GM19043 (cell line): Measurements from ENCODE around the gene COA4.

ENCODE experiments used
- ATAC-seq: cut with Tn5 transposase; IDR thresholded peaks from one replicate; pipeline ENCODE4 v1.9.1; 2021; ENCODE audit warnings: low read depth; ENCODE audit not compliant: unreplicated experiment

Gene COA4

DNA sequence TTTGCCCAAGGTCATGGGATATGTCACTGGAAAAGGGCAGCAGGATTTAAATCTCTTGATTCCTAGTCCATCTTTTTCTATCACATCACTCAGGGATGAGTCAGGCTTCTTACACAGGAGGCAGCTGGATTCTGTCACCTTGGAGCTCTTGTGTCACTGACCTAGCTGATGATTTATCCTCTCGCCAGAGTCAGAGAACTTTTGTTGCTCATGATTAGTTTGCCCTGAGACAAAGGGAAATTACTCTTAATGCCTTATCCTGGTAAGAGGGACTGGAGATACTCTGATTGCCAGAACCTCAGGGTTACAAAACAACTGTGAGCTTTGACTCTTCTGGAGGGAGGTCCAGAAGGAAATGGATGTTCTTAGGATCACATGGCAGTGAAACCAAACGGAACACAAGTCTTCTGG lies 10.1 kb downstream of the COA4 start:
- no peak for ATAC-seq

DNA sequence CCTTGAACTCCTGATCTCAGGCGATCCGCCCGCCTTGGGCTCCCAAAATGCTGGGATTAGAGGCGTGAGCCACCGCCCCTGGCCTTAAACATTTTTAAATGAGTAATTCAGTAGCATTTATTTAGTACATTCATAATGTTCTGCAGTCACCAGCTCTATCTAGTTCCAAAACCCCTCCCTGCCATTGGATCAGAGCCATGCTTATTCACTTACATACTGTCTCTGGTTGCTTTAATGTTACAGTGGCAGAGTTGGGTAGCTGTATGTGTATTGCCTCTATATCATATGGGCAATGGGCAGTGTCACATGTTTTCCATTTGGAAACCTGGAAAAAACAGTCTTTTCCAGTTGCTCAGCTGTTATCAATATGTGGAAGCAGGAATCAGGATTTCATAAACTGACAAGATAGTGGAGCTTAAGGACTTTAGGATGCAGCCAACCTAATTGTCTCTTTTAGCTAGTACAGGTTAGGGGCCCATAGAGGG lies 10.5 kb downstream of the COA4 start:
- no peak for ATAC-seq

DNA sequence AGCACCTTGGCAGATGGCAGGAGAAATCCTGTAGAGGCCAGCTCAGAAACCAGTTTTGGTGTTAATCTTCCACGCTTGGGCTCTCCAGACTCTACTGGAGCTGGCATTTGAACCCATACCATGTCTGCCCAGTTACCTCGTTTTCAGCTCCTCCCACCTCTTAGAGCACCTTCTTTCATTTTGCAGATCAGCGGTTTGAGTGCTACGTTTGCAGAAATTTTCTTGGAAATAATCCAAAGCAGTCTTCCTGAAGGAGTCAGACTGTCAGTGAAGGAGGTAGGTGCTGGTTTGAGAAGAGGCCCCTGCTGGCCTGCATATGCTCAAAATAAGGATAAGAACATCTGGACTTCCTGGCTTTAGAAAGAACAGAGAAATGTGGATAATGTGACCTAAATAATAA lies 13.7 kb downstream of the COA4 start:
- ATAC-seq = no peak

DNA sequence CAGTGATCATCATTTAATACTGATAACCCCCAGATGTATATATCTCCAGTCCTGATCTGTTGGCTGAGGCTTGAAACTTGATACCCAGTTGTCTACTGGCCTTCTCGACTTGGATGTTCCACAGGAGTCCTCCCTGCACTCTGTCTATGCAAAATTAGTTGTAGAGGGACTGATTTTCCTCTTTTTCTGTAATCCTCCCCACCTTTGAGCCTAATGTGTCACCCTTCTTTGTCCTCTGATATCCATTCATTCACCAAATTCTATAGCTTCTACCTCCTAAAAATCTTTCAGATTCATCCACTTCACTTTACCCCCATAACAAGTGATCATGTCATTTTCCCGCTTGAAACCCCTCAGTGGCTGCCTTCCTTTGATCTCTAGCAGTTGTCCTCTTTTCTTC lies 16.4 kb downstream of the COA4 start:
- ATAC-seq = no peak

DNA sequence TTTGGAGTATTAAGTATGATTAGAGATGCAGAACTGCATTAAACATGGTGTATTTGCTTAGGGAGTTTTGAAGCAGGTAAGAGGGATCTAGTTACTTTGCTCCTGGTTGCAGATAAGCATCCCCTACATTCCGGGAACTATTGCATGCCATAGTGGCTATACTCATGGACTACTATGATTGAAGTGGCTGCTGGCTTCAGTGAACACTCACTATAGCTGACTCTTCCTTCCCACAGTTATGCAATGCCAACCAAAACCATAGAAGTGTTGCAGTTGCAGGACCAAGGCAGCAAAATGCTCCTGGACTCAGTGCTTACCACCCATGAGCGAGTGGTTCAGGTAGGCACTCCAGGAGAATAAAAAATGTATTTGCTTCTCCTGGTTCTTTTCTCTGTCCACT lies 17.0 kb downstream of the COA4 start:
- ATAC-seq = no peak

DNA sequence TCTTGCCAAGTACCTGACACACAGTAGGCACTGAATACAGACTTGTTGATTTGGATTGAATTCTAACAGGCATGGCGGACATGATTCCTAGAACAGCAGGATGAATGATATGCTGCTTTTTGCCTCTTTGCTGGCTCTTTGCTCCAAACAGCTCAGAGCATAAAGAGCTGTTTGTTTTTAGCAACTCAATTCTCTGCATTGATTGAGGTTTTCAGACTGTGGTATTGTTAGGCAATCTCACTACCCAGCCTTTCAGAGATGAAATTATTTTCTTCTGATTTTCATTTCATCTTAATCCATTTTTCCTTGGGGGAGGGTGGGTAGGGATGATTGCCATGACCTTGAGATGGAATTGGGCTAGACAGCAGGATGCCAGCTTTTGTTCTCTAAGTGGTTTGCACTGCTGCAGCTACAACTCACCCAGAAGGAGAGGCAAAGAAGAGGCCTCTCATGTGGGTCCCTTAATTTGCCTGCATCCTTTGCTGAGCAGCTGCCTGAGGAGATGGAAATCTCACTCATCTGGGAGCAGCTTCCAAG lies 20.5 kb downstream of the COA4 start:
- ATAC-seq = no peak

DNA sequence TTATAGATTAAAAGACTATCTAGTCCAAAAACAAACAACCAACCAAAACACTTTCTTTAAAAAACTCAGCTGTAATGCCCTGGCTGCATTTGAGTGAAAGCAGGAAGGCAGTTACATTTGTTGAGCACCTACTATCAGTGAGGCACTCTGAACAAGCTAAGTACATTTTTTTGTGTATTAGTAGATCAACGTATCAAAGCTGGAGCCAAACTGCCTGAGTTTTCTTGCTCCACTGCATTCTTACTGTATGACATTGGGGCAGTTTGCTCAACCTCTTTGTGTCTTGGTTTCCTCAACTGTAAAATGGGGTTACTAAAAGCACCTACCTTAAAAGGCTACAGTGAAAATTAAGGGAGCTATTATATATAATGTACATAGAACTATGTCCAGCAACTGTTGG lies 22.0 kb downstream of the COA4 start:
- no peak for ATAC-seq

DNA sequence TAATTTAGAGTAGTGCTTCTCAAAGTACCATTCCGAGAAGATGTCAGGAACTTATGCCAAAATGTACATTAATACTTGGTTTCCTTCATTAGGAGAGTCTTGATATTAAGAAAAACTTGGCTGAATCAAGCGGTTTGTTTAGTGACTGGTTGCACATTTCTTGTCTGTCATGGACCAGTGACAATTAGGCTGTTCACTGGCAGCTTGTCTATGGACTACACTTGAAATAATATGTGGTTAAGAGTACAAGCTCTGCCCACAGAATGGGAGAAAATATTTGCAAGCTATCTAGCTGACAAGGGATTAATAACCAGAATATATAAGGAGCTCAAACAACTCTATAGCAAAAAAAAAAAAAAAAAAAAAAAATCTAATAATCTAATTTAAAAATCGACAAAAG lies 24.6 kb downstream of the COA4 start:
- no peak for ATAC-seq

DNA sequence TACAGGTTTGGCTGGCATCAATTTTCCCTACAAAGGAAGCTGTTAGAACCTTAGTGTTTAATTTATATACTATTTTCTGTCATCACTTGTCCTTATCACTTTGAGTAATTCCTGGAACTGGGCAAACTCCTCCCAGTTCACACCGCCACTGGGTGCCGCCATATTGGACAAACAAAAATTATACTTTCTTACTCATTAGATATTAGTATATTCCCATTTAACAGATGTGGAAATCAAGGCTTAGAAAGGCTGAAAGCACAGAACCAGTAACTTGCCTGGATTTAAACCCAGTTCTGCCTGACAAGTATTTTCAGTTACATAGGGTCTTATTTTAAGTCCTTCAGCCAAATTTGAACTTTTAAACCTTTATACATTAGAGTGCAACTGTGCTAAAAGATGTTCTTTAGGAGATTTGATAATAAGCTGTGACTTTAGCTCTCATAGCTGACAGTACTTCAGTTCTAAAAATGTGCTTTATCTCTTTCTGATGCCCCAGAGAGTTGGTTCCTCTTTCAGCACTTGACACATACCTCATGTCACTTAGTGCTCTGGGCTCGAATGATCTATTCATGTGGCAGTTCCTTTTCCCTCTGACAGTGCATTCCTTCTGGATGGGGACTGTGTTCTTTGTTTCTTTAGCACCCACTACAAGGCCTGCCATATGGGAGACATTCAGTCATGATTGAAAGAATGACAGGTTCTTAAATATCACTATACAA lies 25.4 kb downstream of the COA4 start:
- no peak for ATAC-seq

DNA sequence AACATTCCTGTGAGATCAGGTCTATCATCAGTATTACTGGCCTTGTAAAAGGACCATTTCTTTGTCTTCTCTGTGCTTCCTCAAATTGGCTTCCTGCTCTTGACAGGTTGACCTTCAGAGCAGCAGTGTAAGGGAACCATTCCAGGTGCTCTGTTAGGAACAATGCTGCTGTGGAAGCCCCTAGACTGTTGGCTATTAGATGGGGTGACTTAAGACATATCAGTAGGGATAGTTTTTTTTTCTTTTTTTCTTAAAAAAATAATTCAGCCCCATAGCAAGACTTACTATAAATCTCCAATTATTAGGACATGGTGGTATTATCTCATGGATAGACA lies 37.6 kb downstream of the COA4 start:
- ATAC-seq = no peak

DNA sequence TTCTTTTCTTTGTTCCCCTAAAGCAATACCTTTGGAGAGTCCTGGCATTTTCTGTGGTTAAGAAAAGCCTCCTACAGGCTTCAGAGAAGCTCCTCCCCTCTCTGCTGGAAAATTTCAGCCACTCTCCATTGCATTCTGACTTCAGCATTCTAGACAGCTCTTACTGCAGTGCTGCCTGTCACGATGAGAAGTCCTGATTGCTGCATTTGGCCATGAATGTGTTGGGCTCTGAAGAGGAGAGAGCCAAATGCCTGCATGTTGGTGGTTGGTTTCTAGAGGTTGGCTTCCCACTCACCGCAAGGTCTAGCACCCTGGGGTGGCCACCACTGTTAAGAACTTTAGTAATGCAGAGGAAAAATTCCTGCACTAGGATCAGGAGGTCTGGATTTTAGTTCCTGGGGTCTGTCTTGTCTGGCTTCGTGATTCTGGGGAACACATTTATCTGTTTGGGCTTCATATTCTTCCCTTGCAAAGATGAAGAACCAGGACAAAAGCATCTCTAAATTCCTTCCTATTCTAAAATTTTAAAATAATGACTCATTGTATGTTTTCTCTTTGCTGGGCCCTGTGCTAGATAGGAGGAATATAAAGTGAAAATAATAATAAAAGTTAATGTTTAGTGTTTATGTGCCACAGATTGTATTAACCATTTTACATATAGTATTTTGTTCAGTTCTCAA lies 38.1 kb downstream of the COA4 start:
- no peak for ATAC-seq

DNA sequence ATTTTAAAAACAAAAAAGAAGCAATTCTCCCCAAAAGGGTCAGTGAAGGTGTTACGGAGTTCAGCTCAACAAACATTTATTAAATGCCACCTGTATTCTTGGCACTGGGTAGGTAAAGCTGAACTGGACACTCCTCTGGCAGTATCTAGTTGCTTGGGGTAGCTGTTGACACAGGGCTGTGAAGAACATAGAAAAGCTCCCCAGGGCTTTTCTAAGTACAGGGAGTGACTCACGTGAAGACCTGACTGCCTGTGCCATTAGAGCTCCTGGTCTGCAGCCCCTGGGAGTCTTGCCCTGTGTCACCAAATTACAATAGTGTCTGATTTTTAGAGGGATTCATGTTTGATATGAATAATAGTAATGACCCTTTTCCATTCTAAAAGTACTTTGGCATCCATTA lies 43.6 kb downstream of the COA4 start:
- no peak for ATAC-seq

DNA sequence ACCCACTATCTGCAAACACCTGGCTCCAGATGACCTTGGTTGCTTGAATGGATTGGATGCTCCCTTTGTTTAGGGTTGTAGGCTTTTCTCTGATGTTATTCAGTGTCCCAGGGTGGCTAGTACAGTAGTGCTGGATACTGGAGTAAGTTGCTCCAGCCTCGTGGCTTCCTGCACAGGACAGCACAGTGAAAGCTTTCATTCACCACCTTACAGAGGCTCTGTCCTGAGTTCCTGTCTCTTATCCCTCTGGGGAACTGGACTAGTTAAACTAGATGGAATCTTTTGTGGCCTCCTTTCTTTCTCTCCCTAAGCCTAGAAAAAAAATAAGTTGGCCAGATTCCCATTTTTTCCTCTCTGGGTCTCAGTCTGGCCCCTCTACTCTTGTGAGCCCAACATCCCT lies 46.4 kb downstream of the COA4 start:
- ATAC-seq = no peak
